Measurements from ENCODE around the gene EDN2.
A peak's percentile ranks its signal among the peaks of the same experiment; 100 is the strongest.

EDN2 gene

GRCh38 chr1:41492341-41492848, 7.9 kb upstream of the EDN2 start:
- H3K36me3 ChIP-seq (ENCODE audit: insufficient read depth, insufficient read length, low read length): peaks cover 20% of the 10 kb centered on the region
- no peak overlapping the region for H3K4me3 ChIP-seq (ENCODE audit: insufficient read length, low read depth)
- peaks cover 4% of the 10 kb centered on the region for H3K27me3 ChIP-seq (ENCODE audit: insufficient read depth, insufficient read length)
- H3K4me1 ChIP-seq (ENCODE audit: insufficient read depth, insufficient read length): peaks cover 32% of the 10 kb centered on the region
- TF ChIP-seq YY1 (IDR thresholded peaks at IDR 0.05; ENCODE audit: insufficient read depth, insufficient read length): no peak
- no peak for TF ChIP-seq ZNF274 (IDR thresholded peaks at IDR 0.05; ENCODE audit: low read depth, low read length)
- no peak for TF ChIP-seq SUZ12 (IDR thresholded peaks at IDR 0.05; ENCODE audit: extremely low read depth, insufficient read depth, insufficient read length)
- peak; percentile 52 for DNase-seq (ENCODE audit: low read depth, low spot score)
- H3K9me3 ChIP-seq (ENCODE audit: insufficient read depth, low read length): no peaks in the 10 kb centered on the region
- H3K9ac ChIP-seq (ENCODE audit: insufficient read length, low read depth): no peak overlapping the region

GRCh38 chr1:41490911-41491310, 6.4 kb upstream of the EDN2 start:
- H3K36me3 ChIP-seq (ENCODE audit: insufficient read depth, insufficient read length, low read length): peaks cover 20% of the 10 kb centered on the region
- no peaks in the 10 kb centered on the region for H3K9me3 ChIP-seq (ENCODE audit: insufficient read depth, low read length)
- TF ChIP-seq YY1 (IDR thresholded peaks at IDR 0.05; ENCODE audit: insufficient read depth, insufficient read length) (no peak), SUZ12 (IDR thresholded peaks at IDR 0.05; ENCODE audit: extremely low read depth, insufficient read depth, insufficient read length) (no peak), ZNF274 (IDR thresholded peaks at IDR 0.05; ENCODE audit: low read depth, low read length) (no peak)
- H3K4me3 ChIP-seq (ENCODE audit: insufficient read length, low read depth): no peak overlapping the region
- H3K4me1 ChIP-seq (ENCODE audit: insufficient read depth, insufficient read length): peaks cover 26% of the 10 kb centered on the region
- H3K9ac ChIP-seq (ENCODE audit: insufficient read length, low read depth): no peak overlapping the region
- DNase-seq (ENCODE audit: low read depth, low spot score): no peak
- peaks cover 4% of the 10 kb centered on the region for H3K27me3 ChIP-seq (ENCODE audit: insufficient read depth, insufficient read length)

GRCh38 chr1:41489561-41489960, 5.1 kb upstream of the EDN2 start:
- no peak for DNase-seq (ENCODE audit: low read depth, low spot score)
- Histone ChIP-seq H3K36me3 (ENCODE audit: insufficient read depth, insufficient read length, low read length) (peaks cover 20% of the 10 kb centered on the region), H3K4me3 (ENCODE audit: insufficient read length, low read depth) (no peak overlapping the region), H3K9ac (ENCODE audit: insufficient read length, low read depth) (no peak overlapping the region), H3K27me3 (ENCODE audit: insufficient read depth, insufficient read length) (peaks cover 4% of the 10 kb centered on the region), H3K4me1 (ENCODE audit: insufficient read depth, insufficient read length) (peaks cover 26% of the 10 kb centered on the region), H3K9me3 (ENCODE audit: insufficient read depth, low read length) (no peaks in the 10 kb centered on the region)
- TF ChIP-seq SUZ12 (IDR thresholded peaks at IDR 0.05; ENCODE audit: extremely low read depth, insufficient read depth, insufficient read length) (no peak), ZNF274 (IDR thresholded peaks at IDR 0.05; ENCODE audit: low read depth, low read length) (no peak), YY1 (IDR thresholded peaks at IDR 0.05; ENCODE audit: insufficient read depth, insufficient read length) (no peak)

GRCh38 chr1:41488040-41488951, 3.8 kb upstream of the EDN2 start:
- Histone ChIP-seq H3K4me3 (ENCODE audit: insufficient read length, low read depth) (no peak overlapping the region), H3K9ac (ENCODE audit: insufficient read length, low read depth) (peak overlapping the region; percentile 6)
- TF ChIP-seq SUZ12 (IDR thresholded peaks at IDR 0.05; ENCODE audit: extremely low read depth, insufficient read depth, insufficient read length) (no peak), YY1 (IDR thresholded peaks at IDR 0.05; ENCODE audit: insufficient read depth, insufficient read length) (no peak), ZNF274 (IDR thresholded peaks at IDR 0.05; ENCODE audit: low read depth, low read length) (no peak)

DNA sequence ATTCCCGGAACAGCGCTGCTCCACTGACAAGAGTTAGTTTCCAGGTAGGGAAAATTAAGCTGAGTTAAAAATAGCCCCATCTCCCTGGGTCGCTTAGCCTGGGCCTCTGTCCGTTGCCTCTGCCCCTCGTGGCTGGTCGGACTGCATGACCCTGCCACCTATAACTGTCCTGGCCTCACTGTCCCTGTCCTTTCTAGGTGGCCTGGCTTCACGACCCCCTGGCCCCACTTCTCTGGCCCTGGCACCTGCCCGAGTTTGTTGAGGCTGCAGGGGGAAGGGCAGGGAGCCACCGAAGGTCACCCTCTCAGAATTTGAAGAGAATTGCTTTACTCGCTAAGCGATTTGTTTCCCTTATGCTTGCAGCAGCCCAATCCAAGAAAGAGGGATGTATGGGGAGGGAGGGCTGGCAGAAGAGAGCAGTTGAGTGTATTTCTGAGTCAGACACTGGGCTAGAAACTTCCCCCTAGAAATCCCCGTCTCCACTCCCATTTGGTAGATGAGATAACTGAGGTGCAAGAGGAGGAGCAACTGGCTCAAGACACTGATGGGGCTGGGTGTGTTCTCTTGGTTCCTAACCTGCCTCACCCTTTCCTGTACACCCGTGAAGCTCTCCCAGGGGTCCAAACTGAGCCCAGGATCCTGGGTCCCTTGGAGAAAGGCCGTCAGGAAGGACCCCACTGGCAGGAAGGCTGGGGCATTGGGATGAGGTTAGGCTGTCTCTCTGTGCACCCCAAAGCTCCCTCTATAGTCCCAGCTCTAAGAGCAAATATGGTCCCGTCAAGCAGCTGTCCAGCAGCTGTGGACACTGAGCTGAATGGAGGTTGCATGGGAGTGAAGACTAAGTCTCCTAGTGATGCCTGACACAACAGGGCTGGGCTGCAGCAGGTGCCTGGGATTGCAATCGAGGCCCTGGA, 2.9 kb upstream of the EDN2 start:
- H3K9me3 ChIP-seq (ENCODE audit: insufficient read depth, low read length): no peaks in the 10 kb centered on the region
- TF ChIP-seq YY1 (IDR thresholded peaks at IDR 0.05; ENCODE audit: insufficient read depth, insufficient read length): no peak
- TF ChIP-seq SUZ12 (IDR thresholded peaks at IDR 0.05; ENCODE audit: extremely low read depth, insufficient read depth, insufficient read length): no peak
- TF ChIP-seq ZNF274 (IDR thresholded peaks at IDR 0.05; ENCODE audit: low read depth, low read length): no peak
- peaks cover 14% of the 10 kb centered on the region for H3K36me3 ChIP-seq (ENCODE audit: insufficient read depth, insufficient read length, low read length)
- H3K9ac ChIP-seq (ENCODE audit: insufficient read length, low read depth): peak overlapping the region; percentile 76
- DNase-seq (ENCODE audit: low read depth, low spot score): no peak
- H3K4me3 ChIP-seq (ENCODE audit: insufficient read length, low read depth): peak overlapping the region; percentile 19
- H3K4me1 ChIP-seq (ENCODE audit: insufficient read depth, insufficient read length): peaks cover 46% of the 10 kb centered on the region
- peaks cover 4% of the 10 kb centered on the region for H3K27me3 ChIP-seq (ENCODE audit: insufficient read depth, insufficient read length)

More at GRCh38 chr1:41488040-41488951, 3.8 kb upstream of the EDN2 start:
- H3K36me3 ChIP-seq (ENCODE audit: insufficient read depth, insufficient read length, low read length): peaks cover 20% of the 10 kb centered on the region
- no peaks in the 10 kb centered on the region for H3K9me3 ChIP-seq (ENCODE audit: insufficient read depth, low read length)
- no peak for DNase-seq (ENCODE audit: low read depth, low spot score)
- H3K4me1 ChIP-seq (ENCODE audit: insufficient read depth, insufficient read length): peaks cover 37% of the 10 kb centered on the region
- peaks cover 4% of the 10 kb centered on the region for H3K27me3 ChIP-seq (ENCODE audit: insufficient read depth, insufficient read length)

DNA sequence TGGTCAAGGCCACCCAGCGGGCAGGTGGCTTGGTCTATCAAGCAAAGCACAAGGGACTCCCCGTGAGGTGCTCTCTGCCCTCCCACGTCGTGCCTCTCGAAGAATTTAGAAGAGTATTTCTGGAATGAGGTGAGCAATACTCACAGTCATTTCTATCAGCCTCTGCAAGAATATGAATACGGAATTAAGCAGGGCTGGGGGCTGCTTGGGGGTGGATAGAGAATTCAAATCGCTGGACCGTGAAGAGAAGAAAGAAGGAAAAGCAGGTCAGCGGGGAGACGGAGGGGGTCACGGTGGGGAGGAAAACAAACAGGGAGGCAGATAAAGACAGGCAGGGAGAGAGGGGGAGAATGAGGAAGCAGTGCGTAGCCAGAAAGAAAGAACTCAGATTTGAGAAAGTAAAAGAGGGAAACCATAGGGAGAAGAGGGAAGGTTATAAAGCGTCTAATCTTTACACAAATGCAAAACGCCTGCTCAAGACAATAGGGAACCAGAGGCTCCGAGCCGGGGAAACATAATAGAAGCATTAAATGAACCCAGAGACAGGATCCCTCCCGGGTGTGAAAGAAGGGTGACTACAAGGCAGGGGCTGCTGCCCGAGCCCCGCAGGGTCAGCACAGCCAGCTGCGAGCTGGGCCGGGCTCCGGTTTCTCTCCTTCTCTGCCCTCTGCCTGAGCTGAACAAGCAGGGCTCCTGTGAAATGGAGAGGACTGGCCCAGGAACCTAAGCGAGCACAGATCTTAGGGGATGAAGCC, 2.1 kb upstream of the EDN2 start:
- H3K9ac ChIP-seq (ENCODE audit: insufficient read length, low read depth): peak overlapping the region; percentile 76
- H3K4me1 ChIP-seq (ENCODE audit: insufficient read depth, insufficient read length): peaks cover 51% of the 10 kb centered on the region
- peaks cover 7% of the 10 kb centered on the region for H3K36me3 ChIP-seq (ENCODE audit: insufficient read depth, insufficient read length, low read length)
- peak overlapping the region; percentile 19 for H3K4me3 ChIP-seq (ENCODE audit: insufficient read length, low read depth)
- no peak for TF ChIP-seq SUZ12 (IDR thresholded peaks at IDR 0.05; ENCODE audit: extremely low read depth, insufficient read depth, insufficient read length)
- no peak for TF ChIP-seq ZNF274 (IDR thresholded peaks at IDR 0.05; ENCODE audit: low read depth, low read length)
- TF ChIP-seq YY1 (IDR thresholded peaks at IDR 0.05; ENCODE audit: insufficient read depth, insufficient read length): no peak
- DNase-seq (ENCODE audit: low read depth, low spot score): peak; percentile 65
- H3K9me3 ChIP-seq (ENCODE audit: insufficient read depth, low read length): no peaks in the 10 kb centered on the region
- peaks cover 4% of the 10 kb centered on the region for H3K27me3 ChIP-seq (ENCODE audit: insufficient read depth, insufficient read length)

Data from NT2/D1 (cell line).